Epithelial cell of esophagus (primary cell): ENCODE results near the gene KCNQ2.

Source experiments
- DNase-seq: peaks from one replicate; pipeline ENCODE4 v3.0.0; 2010; ENCODE audit warnings: low read depth
- H3K4me3 ChIP-seq: 2 replicates; pipeline ENCODE4 v1.5.1; 2011; ENCODE audit warnings: mild to moderate bottlenecking, low read length, control low read depth
- CTCF ChIP-seq: IDR thresholded peaks from 2 replicates; pipeline ENCODE4 v1.5.1; 2011; ENCODE audit warnings: low read depth, mild to moderate bottlenecking, low read length, control low read depth, inconsistent platforms; ENCODE audit not compliant: insufficient read depth; ENCODE audit errors: missing control alignments

Gene KCNQ2

GRCh38 chr20:63377256-63377941, 95.1 kb downstream of the KCNQ2 start:
- no peak for DNase-seq
- no peak for TF ChIP-seq CTCF

GRCh38 chr20:63376283-63377250, 95.9 kb downstream of the KCNQ2 start:
- DNase-seq, result no peak
- TF ChIP-seq CTCF, result no peak
- no peak overlapping the region for H3K4me3 ChIP-seq

More at GRCh38 chr20:63377256-63377941, 95.1 kb downstream of the KCNQ2 start:
- H3K4me3 ChIP-seq, result no peak overlapping the region

GRCh38 chr20:63375438-63375837, 97.0 kb downstream of the KCNQ2 start:
- no peak overlapping the region for H3K4me3 ChIP-seq
- no peak for DNase-seq
- TF ChIP-seq CTCF, result no peak

GRCh38 chr20:63374504-63374903, 98.0 kb downstream of the KCNQ2 start:
- no peak for TF ChIP-seq CTCF
- DNase-seq, result no peak
- H3K4me3 ChIP-seq, result no peak overlapping the region

- no peak for DNase-seq
- no peak overlapping the region for H3K4me3 ChIP-seq
- TF ChIP-seq CTCF, result no peak
Measured at GRCh38 chr20:63373996-63374395, 98.5 kb downstream of the KCNQ2 start.

- TF ChIP-seq CTCF, result no peak
- no peak overlapping the region for H3K4me3 ChIP-seq
- DNase-seq, result no peak
Measured at GRCh38 chr20:63372971-63373885, 99.2 kb downstream of the KCNQ2 start.
